ENCODE measurements around the gene ADAM8. TPM values are rescaled to one million over a fixed set of nuclear protein-coding genes. Genes with fewer than 3 reads are reported as not detected.
A peak's percentile ranks its signal among the peaks of the same experiment; 100 is the strongest.

Gene ADAM8
- total RNA-seq, 6 donors from 2014 or later, result 10.4 to 93.2 (median 32.9) TPM

GRCh38 chr10:133306941-133307379, 30.3 kb upstream of the ADAM8 start:
- no peaks in the 10 kb centered on the region for H3K27me3 ChIP-seq
- H3K27ac ChIP-seq, result peak overlapping the region in 2 of 4 donors; percentile 96
- WGBS, 2 donors, result 90 to 92% methylated on average over 15 to 17 of the region's 17 CpGs
- H3K4me1 ChIP-seq, result peaks cover 27 to 43% (median 34%) of the 10 kb centered on the region in 4 donors
- TF ChIP-seq POLR2AphosphoS5 (IDR thresholded peaks at IDR 0.05), result no peak
- ATAC-seq (ENCODE audit: low FRiP score in 2 of 2) (no peak), DNase-seq (no peak)
- peak overlapping the region in 2 of 4 donors; percentile 89 to 99 for H3K4me3 ChIP-seq
- no peaks in the 10 kb centered on the region for H3K9me3 ChIP-seq
- peaks cover 6 to 36% (median 24%) of the 10 kb centered on the region in 4 donors for H3K36me3 ChIP-seq

- WGBS, 2 donors, result 89 to 95% methylated on average over 4 to 5 of the region's 5 CpGs
- no peaks in the 10 kb centered on the region for H3K27me3 ChIP-seq
- peaks cover 0 to 34% (median 23%) of the 10 kb centered on the region in 4 donors for H3K36me3 ChIP-seq
- no peaks in the 10 kb centered on the region for H3K9me3 ChIP-seq
- H3K4me3 ChIP-seq, result no peak overlapping the region
- no peak for ATAC-seq (ENCODE audit: low FRiP score in 2 of 2)
- no peak for TF ChIP-seq POLR2AphosphoS5 (IDR thresholded peaks at IDR 0.05)
- no peak for TF ChIP-seq CTCF (IDR thresholded peaks at IDR 0.05)
- no peak for TF ChIP-seq POLR2A (IDR thresholded peaks at IDR 0.05)
- TF ChIP-seq EP300 (IDR thresholded peaks at IDR 0.05), result no peak
- peak overlapping the region in 3 of 4 donors; percentile 45 to 96 (median 60) for H3K27ac ChIP-seq
- peaks cover 27 to 43% (median 34%) of the 10 kb centered on the region in 4 donors for H3K4me1 ChIP-seq
- DNase-seq, result no peak
These were observed 29.4 kb upstream of the ADAM8 start for GRCh38 chr10:133306097-133306476.

- Histone ChIP-seq H3K9me3 (no peaks in the 10 kb centered on the region), H3K4me3 (no peak overlapping the region), H3K4me1 (peaks cover 23 to 35% (median 27%) of the 10 kb centered on the region in 4 donors), H3K27ac (no peak overlapping the region), H3K36me3 (peaks cover 17 to 47% (median 40%) of the 10 kb centered on the region in 4 donors), H3K27me3 (no peaks in the 10 kb centered on the region)
- no peak for ATAC-seq (ENCODE audit: low FRiP score in 2 of 2)
- TF ChIP-seq EP300 (IDR thresholded peaks at IDR 0.05) (no peak), CTCF (IDR thresholded peaks at IDR 0.05) (no peak), POLR2AphosphoS5 (IDR thresholded peaks at IDR 0.05) (no peak), POLR2A (IDR thresholded peaks at IDR 0.05) (no peak)
- DNase-seq, result no peak
- 92 to 98% methylated on average over 4 to 9 of the region's 10 CpGs for WGBS, 2 donors
These were observed 26.5 kb upstream of the ADAM8 start for GRCh38 chr10:133303206-133303605.

- Histone ChIP-seq H3K27ac (no peak overlapping the region), H3K4me1 (peaks cover 15 to 26% (median 21%) of the 10 kb centered on the region in 4 donors), H3K9me3 (no peaks in the 10 kb centered on the region), H3K27me3 (no peaks in the 10 kb centered on the region), H3K36me3 (peaks cover 25 to 57% (median 50%) of the 10 kb centered on the region in 4 donors), H3K4me3 (no peak overlapping the region)
- no peak for TF ChIP-seq CTCF (IDR thresholded peaks at IDR 0.05)
- no peak for TF ChIP-seq EP300 (IDR thresholded peaks at IDR 0.05)
- TF ChIP-seq POLR2A (IDR thresholded peaks at IDR 0.05), result no peak
- no peak for TF ChIP-seq POLR2AphosphoS5 (IDR thresholded peaks at IDR 0.05)
- no peak for DNase-seq
- peak in 1 of 2 donors; percentile 11 for ATAC-seq (ENCODE audit: low FRiP score in 2 of 2)
- 96 to 99% methylated on average over 5 to 14 of the region's 14 CpGs for whole genome bisulfite sequencing, 2 donors
These were observed 25.6 kb upstream of the ADAM8 start for GRCh38 chr10:133302230-133302629.

- 95% methylated on average over 14 of the region's 14 CpGs for WGBS, 2 donors
- Histone ChIP-seq H3K36me3 (peaks cover 41 to 82% (median 74%) of the 10 kb centered on the region in 4 donors), H3K4me3 (no peak overlapping the region), H3K27ac (no peak overlapping the region), H3K27me3 (no peaks in the 10 kb centered on the region), H3K9me3 (no peaks in the 10 kb centered on the region), H3K4me1 (peaks cover 0 to 6% (median 3%) of the 10 kb centered on the region in 4 donors)
- no peak for ATAC-seq (ENCODE audit: low FRiP score in 2 of 2)
- DNase-seq, result no peak
- no peak for TF ChIP-seq EP300 (IDR thresholded peaks at IDR 0.05)
These were observed 23.1 kb upstream of the ADAM8 start for GRCh38 chr10:133299738-133300137.

GRCh38 chr10:133299224-133299623, 22.6 kb upstream of the ADAM8 start:
- H3K9me3 ChIP-seq, result no peaks in the 10 kb centered on the region
- H3K27ac ChIP-seq, result no peak overlapping the region
- TF ChIP-seq POLR2AphosphoS5 (IDR thresholded peaks at IDR 0.05), result no peak
- no peak for TF ChIP-seq EP300 (IDR thresholded peaks at IDR 0.05)
- TF ChIP-seq POLR2A (IDR thresholded peaks at IDR 0.05), result no peak
- no peak for TF ChIP-seq CTCF (IDR thresholded peaks at IDR 0.05)
- ATAC-seq (ENCODE audit: low FRiP score in 2 of 2) (no peak), DNase-seq (peak in 1 of 2 donors; percentile 30)
- peaks cover 41 to 87% (median 78%) of the 10 kb centered on the region in 4 donors for H3K36me3 ChIP-seq
- H3K4me3 ChIP-seq, result no peak overlapping the region
- WGBS, 2 donors, result 89 to 100% methylated on average over 6 to 10 of the region's 10 CpGs
- H3K27me3 ChIP-seq, result no peaks in the 10 kb centered on the region
- H3K4me1 ChIP-seq, result peaks cover 0 to 6% (median 3%) of the 10 kb centered on the region in 4 donors
